Measurements from ENCODE around the gene AFAP1L2. TPM values are rescaled to one million over a fixed set of nuclear protein-coding genes. Genes with fewer than 3 reads are reported as not detected.
A peak's percentile ranks its signal among the peaks of the same experiment; 100 is the strongest.

AFAP1L2 gene
- total RNA-seq, 4 donors from 2014 or later = 3.7 to 18.8 (median 4.5) TPM

DNA sequence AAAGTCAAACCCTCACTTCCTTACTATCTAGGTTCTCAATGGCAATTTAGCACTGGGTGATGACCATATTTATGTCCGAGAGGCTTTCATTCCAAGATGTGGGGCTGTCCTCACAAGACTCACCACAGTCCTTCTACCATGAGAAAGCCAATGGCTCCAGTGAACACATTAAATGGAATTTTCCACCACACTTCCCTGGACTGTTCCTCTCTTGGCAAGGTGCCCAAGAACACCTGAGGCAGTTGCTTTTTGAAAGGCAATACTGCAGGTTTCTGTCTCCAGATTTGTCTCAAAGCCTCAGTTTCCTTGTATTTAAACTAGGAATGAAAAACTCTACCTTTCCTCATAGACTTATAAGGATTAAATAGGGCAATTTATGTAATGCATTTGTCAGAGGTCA, 24.2 kb downstream of the AFAP1L2 start:
- ATAC-seq (ENCODE audit: low FRiP score) (no peak), DNase-seq (ENCODE audit: low spot score) (no peak)
- TF ChIP-seq, protein P1, sequence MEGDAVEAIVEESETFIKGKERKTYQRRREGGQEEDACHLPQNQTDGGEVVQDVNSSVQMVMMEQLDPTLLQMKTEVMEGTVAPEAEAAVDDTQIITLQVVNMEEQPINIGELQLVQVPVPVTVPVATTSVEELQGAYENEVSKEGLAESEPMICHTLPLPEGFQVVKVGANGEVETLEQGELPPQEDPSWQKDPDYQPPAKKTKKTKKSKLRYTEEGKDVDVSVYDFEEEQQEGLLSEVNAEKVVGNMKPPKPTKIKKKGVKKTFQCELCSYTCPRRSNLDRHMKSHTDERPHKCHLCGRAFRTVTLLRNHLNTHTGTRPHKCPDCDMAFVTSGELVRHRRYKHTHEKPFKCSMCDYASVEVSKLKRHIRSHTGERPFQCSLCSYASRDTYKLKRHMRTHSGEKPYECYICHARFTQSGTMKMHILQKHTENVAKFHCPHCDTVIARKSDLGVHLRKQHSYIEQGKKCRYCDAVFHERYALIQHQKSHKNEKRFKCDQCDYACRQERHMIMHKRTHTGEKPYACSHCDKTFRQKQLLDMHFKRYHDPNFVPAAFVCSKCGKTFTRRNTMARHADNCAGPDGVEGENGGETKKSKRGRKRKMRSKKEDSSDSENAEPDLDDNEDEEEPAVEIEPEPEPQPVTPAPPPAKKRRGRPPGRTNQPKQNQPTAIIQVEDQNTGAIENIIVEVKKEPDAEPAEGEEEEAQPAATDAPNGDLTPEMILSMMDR (IDR thresholded peaks at IDR 0.05) = no peak

DNA sequence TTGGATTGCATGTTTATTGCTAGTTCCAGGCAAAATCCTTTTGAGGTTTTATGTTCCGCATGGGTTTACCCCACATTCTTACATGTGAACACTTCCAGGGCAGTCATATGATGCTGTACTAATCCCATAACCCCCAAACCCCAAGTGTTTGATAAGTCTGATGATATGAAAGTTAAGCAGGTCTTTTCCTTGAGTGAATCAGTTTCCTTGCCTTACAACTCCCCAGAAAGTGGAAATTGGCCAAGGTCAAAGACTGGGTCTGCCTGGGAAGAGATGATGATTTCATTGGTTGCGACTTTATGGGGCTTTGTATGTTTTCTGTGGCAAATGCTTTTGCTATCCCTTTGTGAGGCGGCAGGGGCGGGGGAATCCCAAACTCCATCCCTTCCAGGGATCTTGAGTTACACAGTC, 24.7 kb downstream of the AFAP1L2 start:
- TF ChIP-seq, protein P1 (IDR thresholded peaks at IDR 0.05) = no peak
- ATAC-seq (ENCODE audit: low FRiP score) = no peak
- no peak for DNase-seq (ENCODE audit: low spot score)

DNA sequence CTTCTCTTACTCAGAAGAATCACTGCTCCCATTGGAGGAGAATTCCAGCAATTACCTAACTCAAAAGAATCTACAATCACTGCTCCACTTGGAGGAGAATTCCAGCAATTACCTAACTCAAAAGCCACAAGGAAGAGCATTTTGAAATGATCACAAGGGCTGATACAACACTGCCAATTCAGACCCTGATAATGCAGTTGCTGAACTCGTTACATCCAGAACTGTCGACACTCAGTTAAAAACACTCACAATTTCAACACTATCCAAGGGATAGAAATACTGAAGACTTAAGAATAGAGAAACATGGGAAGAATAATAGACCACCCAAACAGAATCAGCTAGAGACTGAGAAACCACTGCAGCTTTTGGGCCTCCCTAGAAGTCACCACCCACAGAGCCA, 27.8 kb downstream of the AFAP1L2 start:
- ATAC-seq (ENCODE audit: low FRiP score) (no peak), DNase-seq (ENCODE audit: low spot score) (no peak)
- TF ChIP-seq, protein P1 (IDR thresholded peaks at IDR 0.05) = no peak

DNA sequence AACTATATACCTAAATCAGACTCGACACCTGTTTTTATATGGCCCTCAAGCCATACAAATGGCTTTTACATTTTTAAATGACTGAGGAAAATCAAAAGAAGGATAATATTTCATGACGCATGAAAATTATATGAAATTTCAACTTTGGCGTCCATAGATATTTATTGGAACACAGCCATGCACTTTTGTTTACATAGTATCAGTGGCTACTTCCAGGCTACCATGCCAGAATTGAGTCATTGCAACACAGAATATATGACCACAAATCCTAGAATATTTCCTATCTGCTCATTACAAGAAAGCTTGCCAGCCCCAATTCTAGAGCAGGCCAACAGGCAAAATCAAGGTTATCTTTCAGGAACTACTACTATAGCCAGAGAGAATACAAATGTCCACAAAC, 29.3 kb downstream of the AFAP1L2 start:
- TF ChIP-seq, protein P1 (IDR thresholded peaks at IDR 0.05) = no peak
- no peak for DNase-seq (ENCODE audit: low spot score)
- no peak for ATAC-seq (ENCODE audit: low FRiP score)

DNA sequence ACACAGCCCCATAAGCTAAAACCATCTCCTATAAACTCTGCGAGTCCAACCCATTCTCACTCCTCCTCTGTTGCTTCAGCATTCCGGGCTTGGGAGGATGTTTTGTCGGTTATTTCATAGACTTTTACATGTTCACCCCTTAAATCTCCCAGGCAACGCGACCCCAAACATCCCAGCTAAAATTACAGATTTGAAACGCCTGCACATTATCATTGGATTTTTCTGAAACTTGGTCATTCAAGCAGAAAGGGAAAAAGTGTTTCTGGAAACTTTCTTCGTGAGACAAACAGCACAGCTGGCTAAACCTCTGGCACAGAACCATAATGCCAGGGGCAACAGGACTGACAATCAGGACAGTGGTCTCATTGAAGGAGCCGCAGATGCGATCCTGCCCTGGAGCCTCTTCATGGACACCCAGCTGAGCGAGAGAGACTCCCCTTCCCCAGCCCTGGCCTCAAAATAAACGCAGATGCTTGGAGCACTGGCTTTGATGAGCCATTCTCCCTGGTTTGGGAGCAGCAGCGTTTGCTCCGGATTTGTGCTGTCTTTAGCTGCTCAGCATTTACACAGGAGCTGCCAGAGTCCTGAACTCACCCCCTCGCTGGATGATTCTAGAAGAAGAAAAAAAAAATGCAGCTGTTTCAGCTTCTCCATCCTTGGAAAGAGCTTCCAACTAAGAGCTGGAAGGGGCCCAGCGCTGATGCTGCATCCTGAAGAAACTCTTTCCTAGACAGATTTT, 30.1 kb downstream of the AFAP1L2 start:
- TF ChIP-seq, protein P1 (IDR thresholded peaks at IDR 0.05) = no peak
- ATAC-seq (ENCODE audit: low FRiP score) (peak; percentile 30), DNase-seq (ENCODE audit: low spot score) (no peak)

DNA sequence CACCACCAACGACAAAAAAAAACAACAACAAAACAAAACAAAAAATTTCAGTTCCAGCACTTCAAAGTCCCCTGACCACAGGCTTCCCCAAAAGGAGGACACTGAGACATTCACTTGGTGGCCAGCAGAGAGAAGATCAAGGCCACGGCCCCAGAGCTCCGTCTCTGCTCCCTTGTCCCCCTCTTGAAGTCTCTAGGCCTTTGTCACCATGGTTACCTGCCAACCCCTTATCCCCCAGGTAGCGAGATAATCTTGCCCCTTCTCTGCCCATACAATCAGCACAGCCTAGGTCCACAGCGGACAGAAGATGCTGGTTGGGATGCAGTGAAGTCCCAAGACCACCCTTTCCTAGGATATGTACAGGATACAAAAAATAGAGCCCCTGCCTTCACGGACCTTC, 30.7 kb downstream of the AFAP1L2 start:
- DNase-seq (ENCODE audit: low spot score) (no peak), ATAC-seq (ENCODE audit: low FRiP score) (no peak)
- TF ChIP-seq, protein P1 (IDR thresholded peaks at IDR 0.05) = no peak

DNA sequence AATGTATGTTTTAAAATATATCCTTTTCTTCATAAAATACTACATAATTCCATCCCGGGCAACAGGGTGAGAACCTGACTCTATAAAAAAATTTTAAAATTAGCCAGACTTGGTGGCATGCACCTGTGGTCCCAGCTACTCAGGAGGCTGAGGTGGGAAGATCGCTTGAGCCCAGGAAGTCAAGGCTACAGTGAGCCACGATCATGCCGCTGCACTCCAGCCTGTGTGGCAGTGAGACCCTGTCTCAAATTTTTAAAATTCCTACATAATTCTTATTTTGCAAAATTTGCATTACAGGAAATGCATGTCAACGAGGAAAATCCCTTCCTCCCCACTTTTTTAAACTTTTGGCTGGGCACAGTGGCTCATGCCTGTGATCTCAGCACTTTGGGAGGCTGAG, 31.3 kb downstream of the AFAP1L2 start:
- TF ChIP-seq, protein P1 (IDR thresholded peaks at IDR 0.05) = no peak
- ATAC-seq (ENCODE audit: low FRiP score) = no peak

More for the DNA sequence above, 31.3 kb downstream of the AFAP1L2 start:
- DNase-seq (ENCODE audit: low spot score) = no peak
